Uterus (tissue), 4 donors: ENCODE results near the gene PRKCI. TPM values are rescaled to one million over a fixed set of nuclear protein-coding genes. Genes with fewer than 3 reads are reported as not detected.
A peak's percentile ranks its signal among the peaks of the same experiment; 100 is the strongest.
"Not testable (repeated sequence)": the region's sequence is repeated elsewhere in the genome, so short reads cannot be mapped to it uniquely, and the experiment has no call there.

Source experiments
- DNase-seq, 2 donors: peaks; one replicate each; pipeline ENCODE4 v3.0.0-alpha.2; 2019 to 2020
- H3K27ac ChIP-seq, 2 donors: fragments of 200-600 bp; sonication (generic); 1 replicate in 1 of 2; 2 replicates in 1 of 2; pipeline ENCODE4 v1.5.1; 2016 to 2018
- H3K27me3 ChIP-seq, 2 donors: fragments of 200-600 bp; sonication (generic); one replicate each; pipeline ENCODE4 v1.5.1; 2018 to 2019; ENCODE audit warnings: control low read depth in 1 of 2
- H3K36me3 ChIP-seq, 2 donors: fragments of 200-600 bp; sonication (generic); one replicate each; pipeline ENCODE4 v1.5.1; 2019; ENCODE audit warnings: control low read depth in 1 of 2
- H3K4me1 ChIP-seq, 2 donors: fragments of 200-600 bp; sonication (generic); one replicate each; pipeline ENCODE4 v1.5.1; 2018 to 2019; ENCODE audit warnings: control low read depth in 1 of 2
- H3K4me3 ChIP-seq, 2 donors: fragments of 200-600 bp; sonication (generic); 1 replicate in 1 of 2; 2 replicates in 1 of 2; pipeline ENCODE4 v1.5.1; 2018 to 2019; ENCODE audit warnings: mild to moderate bottlenecking in 1 of 2
- H3K9me3 ChIP-seq, 2 donors: fragments of 200-600 bp; sonication (generic); one replicate each; pipeline ENCODE4 v1.5.1; 2019; ENCODE audit warnings: control low read depth in 1 of 2
- CTCF ChIP-seq, 4 experiments: fragments of 200-600 bp in 2 of 4; fragments of 450-650 bp in 2 of 4; sonication (generic) in 2 of 4; IDR thresholded peaks; one replicate each; pipeline ENCODE4 v1.5.1; 2016 to 2019; ENCODE audit warnings: antibody characterized with exemption in 4 of 4, mild to moderate bottlenecking in 2 of 4, moderate library complexity in 1 of 4
- POLR2A ChIP-seq, 2 donors: fragments of 450-650 bp; IDR thresholded peaks; one replicate each; pipeline ENCODE4 v1.6.1; 2016; ENCODE audit warnings: antibody characterized with exemption in 2 of 2, mild to moderate bottlenecking in 1 of 2, moderate library complexity in 1 of 2
- intact Hi-C: fragments of 100-400 bp; cut with DNase I; formaldehyde crosslinking; loops from one replicate; pipeline ENCODE4 v1.15.1; 2023; ENCODE audit warnings: low total_unique reads
- total RNA-seq, 4 donors: library from RNA; depleted of rRNA in 3 of 4; stranded (reverse); fragments of >200 nt in 3 of 4; gene quantifications; one replicate each; pipeline versions ENCODE4 v1.1.0 to v1.2.4, GENCODE V29; 2014 to 2023
- donor health status: DM: yes; HTN: yes; CAD: no.

Gene PRKCI
- total RNA-seq, 4 donors from 2014 or later: 14.9 to 84.9 (median 40.6) TPM

GRCh38 chr3:170180908-170181885 lies 41.0 kb upstream of the PRKCI start, which contains the start of gene PHC3:
Gene PHC3, minus strand, starts transcription at chr3:170181733. Its CDS starts 18 bp downstream, at chr3:170181715.
- TF ChIP-seq CTCF (IDR thresholded peaks at IDR 0.05): peak; percentile 10 to 31 (median 22)
- peak; percentile 74 to 78 for TF ChIP-seq POLR2A (IDR thresholded peaks at IDR 0.05)
- peak; percentile 90 to 92 for DNase-seq
- Histone ChIP-seq H3K27ac (peak within 1 kb of the TSS; percentile 94 to 96), H3K4me3 (peak within 1 kb of the TSS; percentile 83 to 99), H3K27me3 (no peaks in the 10 kb centered on the region), H3K4me1 (peaks cover 0 to 10% of the 10 kb centered on the region in 2 donors), H3K36me3 (no peaks in the 10 kb centered on the region), H3K9me3 (no peaks in the 10 kb centered on the region)
- intact Hi-C loops: no loop called here

GRCh38 chr3:170189398-170190256 lies 32.6 kb upstream of the PRKCI start:
- no peak for DNase-seq
- intact Hi-C loops: no loop called here
- no peak overlapping the region for H3K27ac ChIP-seq

GRCh38 chr3:170195759-170196158 lies 26.5 kb upstream of the PRKCI start:
- H3K36me3 ChIP-seq, H3K4me1 ChIP-seq, intact Hi-C loops, H3K27ac ChIP-seq, H3K27me3 ChIP-seq, DNase-seq, H3K4me3 ChIP-seq, H3K9me3 ChIP-seq: not testable (repeated sequence)

More at GRCh38 chr3:170189398-170190256, 32.6 kb upstream of the PRKCI start:
- H3K27me3 ChIP-seq: no peaks in the 10 kb centered on the region
- H3K36me3 ChIP-seq: no peaks in the 10 kb centered on the region
- H3K9me3 ChIP-seq: no peaks in the 10 kb centered on the region
- H3K4me1 ChIP-seq: no peaks in the 10 kb centered on the region
- no peak overlapping the region for H3K4me3 ChIP-seq
- TF ChIP-seq CTCF (IDR thresholded peaks at IDR 0.05) (no peak), POLR2A (IDR thresholded peaks at IDR 0.05) (no peak)

DNA sequence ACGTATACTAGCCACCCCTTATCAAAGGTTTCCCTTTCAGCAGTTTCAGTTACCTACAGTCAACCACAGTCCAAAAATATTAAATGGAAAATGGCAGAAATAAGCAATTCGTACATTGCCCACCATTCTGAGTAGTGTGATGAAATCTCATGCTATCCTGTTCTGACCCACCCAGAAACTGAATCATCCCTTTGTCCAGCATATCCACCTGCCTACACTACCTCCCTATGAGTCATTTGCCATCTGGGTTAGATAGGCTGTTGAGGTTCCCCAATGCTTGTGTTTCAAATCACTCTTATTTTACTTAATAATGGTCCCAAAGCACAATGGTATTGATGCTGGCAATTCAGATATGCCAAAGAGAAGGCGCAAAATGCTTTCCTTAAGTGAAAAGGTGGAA lies 25.4 kb upstream of the PRKCI start:
- Histone ChIP-seq H3K4me1 (no peaks in the 10 kb centered on the region), H3K9me3 (no peaks in the 10 kb centered on the region), H3K36me3 (no peaks in the 10 kb centered on the region), H3K27ac (no peak overlapping the region), H3K27me3 (no peaks in the 10 kb centered on the region), H3K4me3 (no peak overlapping the region)
- intact Hi-C loops: no loop called here
- DNase-seq: no peak
- TF ChIP-seq CTCF (IDR thresholded peaks at IDR 0.05): no peak
- TF ChIP-seq POLR2A (IDR thresholded peaks at IDR 0.05): no peak

DNA sequence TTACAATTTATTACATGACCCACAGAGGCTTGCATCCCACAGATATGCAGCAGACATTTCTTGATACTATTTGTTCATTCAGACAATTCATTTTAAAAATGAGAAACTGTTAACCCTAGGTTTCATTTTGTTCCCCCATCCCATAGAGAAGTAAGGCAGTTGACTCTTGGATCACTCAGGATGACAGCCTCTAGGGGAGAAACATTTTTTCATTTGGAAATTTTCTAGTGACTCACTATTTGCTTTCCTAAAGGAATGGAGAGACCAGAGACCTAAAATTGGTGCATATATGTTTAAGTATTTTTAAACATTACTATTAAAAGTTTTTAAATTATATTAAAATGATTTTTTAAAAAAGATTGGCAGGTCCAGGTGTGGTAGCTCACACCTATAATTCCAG lies 21.2 kb upstream of the PRKCI start:
- Histone ChIP-seq H3K36me3 (no peaks in the 10 kb centered on the region), H3K9me3 (no peaks in the 10 kb centered on the region), H3K4me1 (no peaks in the 10 kb centered on the region), H3K4me3 (no peak overlapping the region), H3K27ac (no peak overlapping the region), H3K27me3 (no peaks in the 10 kb centered on the region)
- DNase-seq: no peak
- intact Hi-C loops: no loop called here
- TF ChIP-seq POLR2A (IDR thresholded peaks at IDR 0.05) (no peak), CTCF (IDR thresholded peaks at IDR 0.05) (no peak)
